T-helper 9 cell (primary cell): ENCODE data around the gene NXN.
"Not testable (repeated sequence)": the region's sequence is repeated elsewhere in the genome, so short reads cannot be mapped to it uniquely, and the experiment has no call there.

Experiments
- DNase-seq: peaks from one replicate; pipeline ENCODE4 v3.0.0-alpha.2; 2020

Gene NXN

DNA sequence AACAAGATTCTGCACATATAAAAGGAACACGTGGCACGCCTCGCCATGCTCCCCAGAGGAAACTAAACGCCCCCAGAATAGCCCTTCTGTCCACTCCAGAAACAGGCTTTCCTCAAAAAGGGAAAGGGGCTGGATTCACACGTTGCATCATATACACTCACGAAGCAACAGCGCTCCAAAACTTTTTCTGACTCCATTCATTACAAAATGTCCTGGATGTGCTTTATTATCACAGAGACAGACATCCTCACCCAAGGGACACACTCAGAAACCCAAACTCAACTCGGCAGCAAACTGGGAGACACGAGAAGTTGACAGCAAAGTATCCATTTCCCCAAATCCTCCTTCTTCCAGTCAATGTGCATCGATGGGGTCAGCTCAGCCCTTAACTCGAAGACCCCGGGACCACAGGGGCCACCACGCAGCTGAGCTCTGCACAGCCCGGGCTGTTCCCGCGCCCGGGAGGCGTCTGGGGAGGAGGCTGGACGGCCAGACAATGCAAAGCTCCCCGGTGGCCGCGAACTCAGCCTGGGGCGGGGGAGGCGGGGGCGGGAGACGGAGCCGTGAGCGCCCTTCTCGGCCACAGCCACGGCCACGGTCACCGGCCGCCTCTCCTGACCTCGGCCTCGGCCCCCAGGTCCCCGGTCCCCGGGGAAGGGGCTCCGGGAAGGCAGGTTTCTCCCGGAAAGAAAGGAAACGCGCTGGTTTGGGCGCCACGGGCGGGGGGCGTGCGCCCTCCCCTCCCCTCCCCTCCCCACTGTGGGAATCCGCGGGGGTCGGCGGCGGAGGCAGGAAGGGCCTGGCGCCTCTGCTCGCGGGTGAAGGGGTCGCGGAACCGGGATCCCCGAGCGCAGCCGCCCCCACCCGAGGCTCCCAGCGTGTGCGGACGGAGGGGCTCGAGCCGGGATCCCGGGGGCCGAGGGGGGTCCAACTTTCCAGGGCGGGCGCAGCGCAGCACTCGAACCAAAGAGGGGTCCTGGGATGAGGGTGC lies 1.2 kb downstream of the NXN start:
- no peak for DNase-seq

DNA sequence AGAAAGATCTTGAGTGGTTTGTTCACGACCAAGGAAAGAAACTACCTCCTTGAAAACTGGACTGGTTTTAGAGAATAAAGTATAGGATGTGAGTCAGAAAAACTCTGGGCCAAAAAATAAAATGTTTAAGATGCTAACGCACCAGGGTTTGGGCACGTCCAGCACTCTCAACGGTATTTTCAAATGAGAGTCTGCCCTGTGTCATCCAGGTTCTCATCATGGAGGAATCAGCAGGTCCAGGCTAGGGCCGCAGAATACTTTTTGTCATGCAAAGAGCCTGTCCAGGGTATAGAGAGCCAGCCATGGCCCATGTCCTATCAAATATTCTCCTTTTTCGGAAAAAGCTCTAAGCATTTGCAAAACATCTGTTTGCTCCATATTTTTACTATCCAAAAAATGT lies 2.4 kb downstream of the NXN start:
- no peak for DNase-seq

DNA sequence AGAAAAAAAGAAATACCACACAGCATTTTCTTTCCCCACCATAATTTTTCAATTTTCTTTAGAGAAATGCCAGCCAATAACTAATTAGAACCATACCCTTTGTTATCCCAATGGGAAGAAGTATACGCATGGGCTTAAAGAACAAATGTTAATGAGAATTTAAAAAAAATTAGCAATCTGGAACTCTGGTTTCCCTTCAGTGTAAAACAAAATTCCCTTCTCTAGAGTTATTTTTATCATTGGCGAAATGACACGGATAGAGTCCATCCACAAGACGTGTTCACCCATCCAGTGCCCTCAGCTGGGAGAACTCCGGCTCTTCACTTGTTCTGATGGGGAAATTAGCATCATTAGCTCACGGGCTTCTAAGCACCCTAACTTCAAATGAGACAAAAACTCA lies 3.3 kb downstream of the NXN start:
- no peak for DNase-seq

DNA sequence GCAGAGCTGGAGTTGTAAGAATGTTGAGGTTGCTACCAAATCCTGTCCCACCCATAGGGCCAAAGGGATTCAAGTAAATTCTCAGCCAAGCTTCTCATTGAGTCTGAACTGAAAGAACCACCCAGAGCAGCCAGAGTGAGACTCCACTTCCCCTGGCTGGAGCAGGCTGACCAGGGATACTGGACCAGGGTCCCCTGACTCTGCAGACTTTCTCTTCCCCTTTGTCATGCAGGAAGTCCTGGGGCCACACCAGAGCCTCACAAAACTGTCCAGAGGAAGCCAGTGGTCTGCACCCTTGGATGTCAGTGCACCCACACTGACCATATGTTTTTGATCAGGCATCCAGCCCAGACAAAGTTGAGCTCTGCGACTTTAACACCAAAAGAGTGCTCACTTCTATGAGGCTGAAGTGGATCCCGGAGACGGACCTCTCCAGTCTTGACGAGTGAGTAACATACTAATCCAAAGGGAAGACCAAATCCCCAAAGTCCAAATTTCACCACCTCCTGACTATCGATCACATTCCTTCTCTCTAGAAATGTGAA lies 4.1 kb downstream of the NXN start:
- no peak for DNase-seq

DNA sequence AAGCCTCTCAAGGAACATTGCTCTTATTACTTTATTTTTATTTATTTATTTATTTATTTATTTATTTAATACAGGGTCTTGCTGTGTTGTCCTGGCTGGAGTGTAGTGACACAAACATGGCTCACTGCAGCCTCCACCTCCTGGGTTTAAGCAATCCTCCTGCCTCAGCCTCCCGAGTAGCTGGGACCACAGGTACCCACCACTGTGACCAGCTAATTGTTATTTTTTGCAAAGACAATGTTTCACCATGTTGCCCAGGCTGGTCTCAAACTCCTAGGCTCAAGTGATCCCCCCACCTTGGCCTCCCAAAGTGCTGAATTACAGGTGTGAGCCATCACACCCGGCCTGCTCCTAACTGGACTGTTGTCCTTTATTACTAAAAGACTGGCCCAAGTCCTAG lies 4.8 kb downstream of the NXN start:
- DNase-seq: not testable (repeated sequence)

DNA sequence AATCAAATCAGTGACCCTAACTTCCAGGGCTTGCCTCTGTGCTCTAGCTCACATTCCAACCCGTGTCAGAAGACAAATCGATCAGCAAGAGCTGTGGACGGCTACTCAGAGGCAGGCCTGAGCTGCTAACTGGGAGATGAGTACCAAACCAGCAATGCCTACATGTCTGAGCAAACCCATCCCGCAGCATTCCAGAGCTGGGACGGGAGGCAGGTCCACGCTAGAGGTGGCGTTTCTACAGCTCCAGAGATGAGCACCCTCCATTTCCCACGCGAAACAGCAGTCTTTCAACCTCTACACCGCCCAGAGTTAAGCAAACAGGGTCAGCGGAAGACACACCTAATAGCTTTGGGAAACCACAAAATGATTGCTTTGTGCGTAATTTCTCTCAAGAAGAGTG lies 6.5 kb downstream of the NXN start:
- no peak for DNase-seq

DNA sequence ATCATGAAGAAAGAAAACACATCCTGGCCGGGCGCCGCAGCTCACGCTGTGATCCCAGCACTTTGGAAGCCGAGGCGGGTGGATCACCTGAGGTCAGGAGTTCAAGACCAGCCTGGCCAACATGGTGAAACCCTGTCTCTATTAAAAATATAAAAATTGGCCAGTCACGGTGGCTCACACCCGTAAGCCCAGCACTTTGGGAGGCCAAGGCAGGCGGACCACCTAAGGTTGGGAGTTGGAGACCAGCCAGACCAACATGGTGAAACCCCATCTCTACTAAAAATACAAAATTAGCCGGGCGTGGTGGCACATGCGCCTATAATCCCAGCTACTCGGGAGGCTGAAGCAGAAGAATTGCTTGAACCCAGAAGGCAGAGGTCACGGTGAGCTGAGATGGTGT lies 7.7 kb downstream of the NXN start:
- DNase-seq: not testable (repeated sequence)

DNA sequence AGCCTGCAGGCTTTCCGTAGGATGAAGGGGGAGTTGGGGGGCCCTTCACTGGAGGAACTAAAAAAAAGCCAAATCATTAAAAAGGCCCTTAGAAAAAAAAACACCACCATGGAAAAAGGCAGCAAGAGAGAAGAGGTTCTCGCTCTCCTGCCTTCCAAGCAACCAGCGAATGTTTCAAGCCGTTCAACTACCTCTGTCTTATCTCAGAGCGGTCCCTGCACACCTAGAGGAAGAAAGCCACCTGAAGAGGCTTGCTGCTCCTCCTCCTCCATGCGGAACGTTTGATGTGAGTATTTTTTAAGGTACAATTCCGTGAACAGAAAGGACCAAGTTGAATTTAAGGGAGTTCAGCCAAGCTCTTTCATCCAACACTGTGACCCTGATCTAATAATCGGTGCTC lies 9.2 kb downstream of the NXN start:
- DNase-seq: no peak

DNA sequence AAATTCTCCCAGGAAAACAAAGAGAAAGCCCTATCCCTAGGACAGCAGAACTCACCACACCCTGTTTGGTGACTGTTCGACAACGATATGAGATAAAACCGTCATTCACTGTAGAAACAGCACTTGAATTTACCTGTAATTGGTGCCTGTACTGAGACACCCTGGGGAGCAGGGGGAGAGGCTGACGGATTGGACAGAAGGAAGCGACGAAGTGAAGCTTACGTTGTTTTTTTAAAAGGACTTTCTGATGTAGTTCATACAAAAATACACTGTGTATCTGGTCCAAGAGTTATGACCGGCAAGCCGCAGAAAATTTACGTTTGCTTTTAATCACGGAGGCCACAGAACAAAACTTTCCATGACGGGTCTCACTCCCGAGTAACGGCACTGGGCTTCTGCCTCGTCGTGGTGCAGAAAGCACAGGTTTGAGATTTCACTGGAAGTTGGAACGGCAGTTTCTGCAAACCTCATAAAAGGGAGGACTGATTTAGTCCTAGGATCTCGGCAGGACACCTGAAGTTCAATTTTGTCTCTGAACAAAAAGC lies 9.7 kb downstream of the NXN start:
- DNase-seq: no peak

DNA sequence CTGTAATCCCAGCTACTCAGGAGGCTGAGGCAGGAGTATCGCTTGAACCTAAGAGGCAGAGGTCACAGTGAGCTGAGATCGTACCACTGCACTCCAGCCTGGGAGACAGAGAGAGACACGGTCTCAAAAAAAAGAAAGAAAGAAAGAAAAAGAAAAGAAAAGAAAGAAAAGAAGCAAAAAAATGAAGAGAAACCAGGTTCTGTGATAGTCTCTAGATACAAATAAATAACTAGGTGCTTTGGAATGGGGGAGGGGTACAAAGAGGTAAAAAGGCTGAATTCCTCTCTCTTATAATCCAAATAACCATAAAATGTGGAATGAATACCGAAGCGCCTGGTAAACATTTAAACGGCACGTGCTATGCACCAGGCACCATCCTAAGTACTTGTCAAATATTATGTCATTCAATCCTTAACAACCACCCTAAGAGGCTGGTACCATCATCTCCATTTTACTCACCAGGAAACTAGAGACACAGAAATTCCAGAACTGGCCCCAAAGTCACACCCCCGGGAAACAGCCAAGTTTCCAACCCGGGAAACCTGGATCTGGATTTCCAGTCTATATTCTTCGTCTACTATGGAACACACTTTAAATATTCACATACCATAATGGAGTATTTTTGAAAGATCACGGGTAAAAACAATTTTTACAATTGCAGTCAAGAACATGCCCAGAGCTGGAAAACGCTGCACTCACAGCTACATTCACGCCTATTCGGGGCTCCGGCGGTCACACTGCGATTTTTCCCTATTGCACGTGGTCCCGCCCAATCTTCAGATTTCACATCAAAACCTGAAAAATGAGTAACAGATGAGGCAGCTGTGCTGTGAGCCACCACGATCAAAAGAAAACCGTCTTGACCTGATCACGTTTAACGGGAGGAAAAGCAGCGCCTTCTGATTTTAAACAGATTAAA lies 10.5 kb downstream of the NXN start:
- no peak for DNase-seq

DNA sequence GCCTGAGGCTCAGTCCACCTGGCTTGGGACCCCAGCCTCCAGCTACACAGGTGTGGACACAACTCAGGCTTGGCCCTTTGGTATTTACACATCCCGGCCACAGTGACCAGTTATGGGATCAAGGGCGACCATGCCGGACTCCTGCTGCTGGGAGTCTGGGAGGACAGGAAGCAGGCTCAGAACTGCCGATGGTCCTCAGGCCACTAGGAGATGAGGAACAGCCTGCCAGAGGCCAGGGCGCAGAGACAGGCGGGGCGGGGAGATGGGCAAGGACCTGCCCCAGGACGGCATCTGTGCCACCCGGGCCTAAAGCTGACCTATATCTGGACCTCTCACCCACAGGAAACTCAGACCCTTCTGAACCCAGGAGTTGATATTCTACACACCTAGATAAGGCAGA lies 12.5 kb downstream of the NXN start:
- no peak for DNase-seq

DNA sequence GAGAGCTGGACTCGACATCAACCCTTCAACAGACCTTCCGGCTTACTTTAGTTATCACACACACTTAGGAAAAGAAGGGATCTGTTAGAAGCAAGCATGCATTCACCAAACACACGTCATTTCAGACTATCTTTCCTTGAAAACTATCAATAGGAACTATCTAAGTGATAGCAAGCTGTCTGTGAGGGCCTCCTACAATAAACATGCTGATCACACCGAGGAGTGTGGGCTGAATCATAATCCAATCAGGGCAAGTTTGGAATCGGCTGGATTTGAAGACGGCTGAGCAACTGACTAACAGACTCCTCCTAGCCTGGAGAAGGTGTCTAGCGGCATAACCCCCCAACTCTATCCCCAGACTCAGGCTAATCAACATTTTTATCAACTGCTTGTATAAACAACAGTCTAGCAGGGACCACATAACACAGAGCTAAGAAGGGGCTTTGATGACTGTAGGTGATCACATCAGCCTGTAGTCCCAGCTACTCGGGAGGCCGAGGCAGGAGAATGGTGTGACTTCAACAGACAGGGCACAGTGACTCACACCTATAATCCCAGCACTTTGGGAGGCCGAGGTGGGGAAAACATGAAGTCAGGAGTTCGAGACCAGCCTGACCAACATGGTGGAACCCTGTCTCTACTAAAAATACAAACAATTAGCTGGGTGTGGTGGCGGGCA lies 14.1 kb downstream of the NXN start:
- DNase-seq: no peak

DNA sequence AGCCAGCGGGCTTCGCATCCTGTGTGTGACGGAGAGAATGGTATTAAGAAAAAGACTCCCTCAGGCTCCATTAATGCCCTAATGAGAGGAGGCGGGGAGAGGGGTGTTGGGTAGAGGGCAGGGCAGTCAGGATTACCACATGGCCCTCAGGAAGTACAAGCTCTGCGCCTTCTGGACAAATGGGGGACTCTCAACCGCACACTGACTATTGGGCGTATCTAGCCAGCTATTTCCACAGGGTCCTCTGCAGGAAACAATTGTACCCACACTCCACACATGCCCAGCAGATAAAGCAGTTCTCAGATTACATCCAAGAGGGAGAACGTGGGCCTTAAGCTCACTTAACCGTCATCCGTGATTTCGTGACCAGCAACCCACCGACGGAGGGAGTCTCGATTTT lies 14.7 kb downstream of the NXN start:
- no peak for DNase-seq

DNA sequence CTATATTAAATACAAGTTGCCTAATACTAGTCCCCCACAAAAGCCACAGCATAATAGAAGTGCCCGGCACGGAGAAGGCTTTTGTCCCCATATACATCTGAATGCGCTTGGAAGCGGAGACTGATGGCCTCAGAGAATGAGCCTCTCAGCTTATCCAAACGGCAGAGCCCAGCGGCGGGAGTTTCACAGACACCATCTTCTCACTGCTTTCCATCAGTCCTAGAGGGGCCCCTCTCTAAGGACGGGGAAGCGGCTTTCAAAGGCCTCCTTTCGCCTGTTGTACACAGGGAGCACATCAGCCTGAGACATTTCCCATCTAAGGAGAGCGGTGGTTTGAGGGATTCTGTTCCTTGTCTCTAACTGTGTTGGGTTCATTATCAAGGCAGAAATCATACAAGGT lies 16.9 kb downstream of the NXN start:
- no peak for DNase-seq

DNA sequence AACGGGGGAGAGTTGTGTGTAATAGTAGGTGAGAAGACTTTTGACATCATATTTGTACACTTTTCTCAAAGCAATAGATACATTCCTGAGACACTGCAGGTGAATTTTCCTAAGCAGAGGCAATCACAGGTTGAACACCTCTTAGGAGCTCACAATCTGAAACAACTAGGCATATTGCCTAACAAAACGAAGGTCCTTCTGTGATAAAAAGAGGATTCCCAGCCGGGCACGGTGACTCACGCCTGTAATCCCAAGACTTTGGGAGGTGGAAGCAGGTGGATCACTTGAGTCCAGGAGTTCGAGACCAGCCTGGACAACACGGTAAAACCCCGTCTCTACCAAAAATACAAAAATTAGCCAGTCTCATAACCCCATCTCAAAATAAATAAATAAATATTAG lies 17.4 kb downstream of the NXN start:
- DNase-seq: no peak

DNA sequence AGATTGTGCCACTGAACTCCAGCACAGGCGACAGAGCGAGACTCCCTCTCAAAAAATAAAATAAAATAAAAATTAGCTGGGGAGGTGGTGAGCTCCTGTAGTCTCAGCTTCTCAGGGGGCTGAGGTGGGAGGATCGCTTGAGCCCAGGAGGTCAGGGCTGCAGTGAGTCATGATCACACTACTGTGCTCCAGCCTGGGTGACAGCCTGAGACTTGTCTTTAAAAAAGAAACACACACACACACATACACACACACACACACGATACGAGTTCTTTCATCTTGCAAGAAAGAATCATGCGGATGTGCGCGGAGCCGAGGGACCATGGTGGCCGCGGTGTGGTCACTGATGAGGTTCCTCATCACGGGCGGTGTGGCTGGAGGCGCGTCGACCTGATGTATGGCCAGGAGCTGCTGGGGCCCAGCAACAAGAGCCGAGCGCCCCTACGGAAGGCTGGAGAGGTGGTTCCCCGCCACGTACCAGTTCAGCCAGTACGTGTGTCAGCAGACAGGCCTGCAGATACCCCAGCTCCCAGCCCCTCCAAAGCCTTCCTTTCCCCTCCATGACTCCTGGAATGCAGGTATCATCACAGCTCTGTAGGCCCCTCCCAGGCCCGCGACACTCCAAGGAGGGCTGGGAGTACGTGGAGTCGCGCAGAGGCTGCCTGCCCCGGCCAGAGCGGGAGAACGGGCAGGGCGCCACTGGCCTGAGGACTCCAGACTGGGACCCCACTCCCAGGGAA lies 20.7 kb downstream of the NXN start:
- DNase-seq: no peak

DNA sequence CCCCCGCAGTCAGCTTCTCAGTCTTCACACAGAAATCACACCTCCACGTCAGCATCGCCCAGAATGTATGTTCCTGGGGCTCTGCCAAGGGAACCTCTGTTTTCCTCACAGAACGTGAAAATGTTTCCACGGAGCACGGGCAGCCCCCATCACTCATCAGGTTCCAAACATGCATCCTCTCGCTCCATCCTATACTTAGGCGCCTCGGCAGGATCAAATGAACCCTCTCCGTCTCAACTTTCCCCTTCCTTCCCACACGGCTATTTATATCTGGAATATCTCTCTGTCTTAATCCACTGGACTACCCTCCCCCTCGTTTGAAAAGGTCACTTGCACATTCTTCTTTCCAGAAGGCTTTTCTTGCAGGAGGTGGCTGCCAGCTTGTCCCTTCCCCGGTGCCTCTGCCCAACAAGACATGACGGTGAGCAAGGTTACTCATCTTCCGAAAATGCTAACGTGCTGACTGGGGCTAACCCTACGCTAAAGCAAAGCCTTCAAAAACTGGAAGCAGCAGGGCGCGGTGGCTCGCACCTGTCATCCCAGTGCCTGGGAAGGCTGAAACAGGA lies 21.6 kb downstream of the NXN start:
- DNase-seq: no peak

DNA sequence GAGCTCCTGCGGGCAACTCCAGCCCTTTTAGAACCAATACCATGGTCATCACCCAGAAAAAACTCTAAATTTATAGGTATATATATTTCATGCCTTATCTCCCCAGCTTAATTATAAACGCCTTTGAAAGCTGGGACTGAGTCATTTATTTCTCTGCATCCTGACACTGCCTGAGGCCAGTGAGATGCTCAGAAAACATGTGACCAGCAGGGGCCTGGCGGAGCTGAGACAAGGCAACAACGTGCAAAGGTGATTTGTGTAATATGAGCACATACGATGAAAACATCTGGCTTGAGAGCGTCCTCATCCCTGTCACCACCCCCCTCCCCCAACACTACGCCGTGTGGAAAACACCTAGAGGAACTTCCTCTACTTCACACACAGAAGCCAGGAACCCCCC lies 22.7 kb downstream of the NXN start:
- no peak for DNase-seq

DNA sequence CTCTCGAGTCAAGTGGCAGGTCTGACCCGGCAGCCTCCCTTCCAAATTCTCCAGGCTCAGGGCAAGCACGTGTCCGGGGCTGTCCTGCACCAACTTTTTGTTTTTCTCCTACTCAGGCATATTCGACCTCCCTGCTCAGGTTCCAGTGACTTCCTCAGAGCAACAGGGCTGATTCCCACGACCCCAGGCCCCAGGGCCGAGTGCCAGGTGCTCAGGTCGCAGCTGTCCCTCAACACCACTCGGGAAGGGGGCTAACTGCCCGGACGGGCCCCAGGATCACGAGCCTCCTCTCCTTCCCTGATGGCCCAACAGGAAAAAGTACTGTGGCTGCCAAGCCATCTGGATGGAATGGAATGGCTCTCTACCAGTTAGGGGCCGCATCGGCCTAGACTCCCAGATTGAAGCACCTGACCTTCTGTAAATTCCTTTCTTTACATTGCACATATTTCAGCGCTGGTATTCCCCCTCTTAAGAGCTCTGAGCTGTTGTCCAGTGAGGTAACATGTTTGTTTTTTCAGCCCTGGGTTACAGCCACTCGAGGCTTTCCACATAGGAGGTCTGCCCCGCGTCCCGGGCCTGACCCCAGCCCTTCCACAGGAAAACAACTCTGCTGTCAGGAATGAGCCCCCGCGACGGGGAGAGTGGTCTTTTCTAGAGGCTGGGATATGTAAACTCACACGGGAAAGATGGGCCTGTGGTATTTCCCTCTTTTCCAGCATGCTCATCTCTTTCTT lies 25.0 kb downstream of the NXN start:
- no peak for DNase-seq

DNA sequence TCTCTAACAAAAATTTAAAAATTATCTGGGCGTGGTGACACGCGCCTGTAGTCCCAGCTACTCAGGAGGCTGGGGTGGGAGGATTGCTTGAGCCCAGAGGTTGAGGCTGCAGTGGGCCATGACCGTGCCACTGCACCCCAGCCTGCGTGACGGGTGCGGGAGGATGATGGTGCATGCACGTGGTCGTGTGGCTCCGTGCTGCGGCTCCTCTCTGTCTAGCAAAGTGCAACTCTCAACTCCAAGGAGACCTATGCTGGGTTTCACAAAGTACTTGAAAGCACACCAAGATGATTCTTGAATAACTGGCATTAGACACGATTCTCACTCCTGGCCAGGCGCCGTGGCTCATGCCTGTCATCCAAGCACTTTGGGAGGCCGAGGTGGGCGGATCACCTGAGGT lies 25.8 kb downstream of the NXN start:
- DNase-seq: no peak

DNA sequence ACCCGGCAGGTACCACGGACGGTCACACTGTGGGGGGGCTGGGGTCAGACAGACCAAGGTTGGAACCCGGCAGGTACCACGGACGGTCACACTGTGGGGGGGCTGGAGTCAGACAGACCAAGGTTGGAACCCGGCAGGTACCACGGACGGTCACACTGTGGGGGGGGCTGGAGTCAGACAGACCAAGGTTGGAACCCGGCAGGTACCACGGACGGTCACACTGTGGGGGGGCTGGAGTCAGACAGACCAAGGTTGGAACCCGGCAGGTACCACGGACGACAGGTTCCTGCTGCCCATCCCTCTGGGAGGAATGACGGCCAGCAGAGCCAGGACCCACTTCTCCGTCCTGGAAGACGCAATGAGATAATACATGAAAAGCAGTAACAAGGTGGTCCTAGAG lies 27.0 kb downstream of the NXN start:
- not testable (repeated sequence) for DNase-seq
